HCT116 (cell line): ENCODE measurements around the gene ANKRD29. TPM values are rescaled to one million over a fixed set of nuclear protein-coding genes. Genes with fewer than 3 reads are reported as not detected.
A peak's percentile ranks its signal among the peaks of the same experiment; 100 is the strongest.

Source experiments
- ATAC-seq: fragments of 200-7000 bp; cut with Tn5 transposase; 2 replicates; pipeline ENCODE4 v1.9.1; 2020; ENCODE audit warnings: mild to moderate bottlenecking, moderate library complexity
- BruUV-seq: library from RNA; stranded (reverse); fragments of 400-500 nt; replicated peaks from 2 replicates; lab custom pipeline; 2021; lab: Mats Ljungman, UMichigan
- CTCF ChIA-PET: fragments of 300-600 bp; sonication (Branson Sonifier 250); formaldehyde crosslinking; loops from one replicate; lab custom pipeline; 2021; ENCODE audit warnings: antibody characterized with exemption; lab: Charles Lee
- POLR2A ChIA-PET: fragments of 300-600, 350-600 bp; sonication (Branson Sonifier 250); formaldehyde crosslinking; loops from one replicate; lab custom pipeline; 2021; ENCODE audit warnings: antibody characterized with exemption; lab: Charles Lee
- RAD21 ChIA-PET, 2 experiments: fragments of 300-600 bp; sonication (Branson Sonifier 250); formaldehyde crosslinking; loops; one replicate each; lab custom pipeline; 2023; ENCODE audit warnings: low total read pairs in 2 of 2; ENCODE audit not compliant: uncharacterized antibody in 2 of 2, unreplicated experiment in 2 of 2, low non-redundant PET in 1 of 2; lab: Charles Lee
- DNase-seq: peaks from one replicate; pipeline ENCODE4 v3.0.0-alpha.2; 2010; ENCODE audit warnings: low read depth, low spot score
- H2AFZ ChIP-seq: fragments of 200-600 bp; shearing (Covaris generic), sonication (generic); 2 replicates; pipeline ENCODE4 v1.6.1; 2017; ENCODE audit warnings: low read depth, mixed run types, mixed read lengths, antibody characterized with exemption, low read length; ENCODE audit not compliant: poor library complexity, severe bottlenecking
- H3K27ac ChIP-seq: 2 replicates; pipeline ENCODE4 v1.5.1; 2012; ENCODE audit warnings: low read depth, low read length
- H3K27me3 ChIP-seq: fragments of 200-600 bp; sonication (generic); 2 replicates; pipeline ENCODE4 v1.6.1; 2016; ENCODE audit warnings: mixed run types, low read length, mixed read lengths; ENCODE audit not compliant: insufficient read depth
- H3K36me3 ChIP-seq, 2 experiments: fragments of 200-500 bp in 1 of 2; fragments of 200-600 bp in 1 of 2; sonication (Bioruptor generic) in 1 of 2; sonication (generic) in 1 of 2; 2 replicates each; pipeline versions ENCODE4 v1.5.1 to v1.6.1; 2014 to 2016; ENCODE audit warnings: low read length in 2 of 2, inconsistent platforms in 1 of 2, mixed read lengths in 1 of 2, mixed run types in 1 of 2; ENCODE audit not compliant: insufficient read depth in 2 of 2, control insufficient read depth in 1 of 2
- H3K4me1 ChIP-seq, 2 experiments: fragments of 200-600 bp in 1 of 2; sonication (generic) in 1 of 2; 2 replicates each; pipeline versions ENCODE4 v1.5.1 to v1.6.1; 2012 to 2017; ENCODE audit warnings: low read length in 2 of 2, inconsistent platforms in 1 of 2, mild to moderate bottlenecking in 1 of 2, mixed read lengths in 1 of 2, mixed run types in 1 of 2, moderate library complexity in 1 of 2; ENCODE audit not compliant: insufficient read depth in 2 of 2, control insufficient read depth in 1 of 2
- H3K4me2 ChIP-seq: fragments of 200-600 bp; sonication (generic); 2 replicates; pipeline ENCODE4 v1.6.1; 2017; ENCODE audit warnings: mixed run types, low read length, mixed read lengths
- H3K4me3 ChIP-seq, 2 experiments: fragments of 200-600 bp in 1 of 2; sonication (generic) in 1 of 2; replicated peaks in 1 of 2; 2 replicates each; pipeline ENCODE4 v1.5.1; 2011 to 2016; ENCODE audit warnings: low read length in 2 of 2, control low read depth in 1 of 2, low read depth in 1 of 2, mild to moderate bottlenecking in 1 of 2, mixed read lengths in 1 of 2, mixed run types in 1 of 2
- H3K79me2 ChIP-seq: fragments of 200-600 bp; sonication (generic); 2 replicates; pipeline ENCODE4 v1.6.1; 2017; ENCODE audit warnings: mild to moderate bottlenecking, mixed run types, low read length, moderate library complexity, mixed read lengths; ENCODE audit not compliant: insufficient read depth
- H3K9ac ChIP-seq: fragments of 200-600 bp; sonication (generic); 2 replicates; pipeline ENCODE4 v1.6.1; 2016; ENCODE audit warnings: low read length, mixed read lengths
- H3K9me2 ChIP-seq: fragments of 200-600 bp; sonication (generic), shearing (Covaris generic); 2 replicates; pipeline ENCODE4 v1.6.1; 2017; ENCODE audit warnings: mixed run types, mild to moderate bottlenecking, moderate library complexity; ENCODE audit not compliant: insufficient read depth
- H3K9me3 ChIP-seq, 2 experiments: fragments of 200-500 bp in 1 of 2; fragments of 200-600 bp in 1 of 2; sonication (Bioruptor generic) in 1 of 2; sonication (generic) in 1 of 2; 2 replicates each; pipeline ENCODE4 v1.6.1; 2014 to 2017; ENCODE audit warnings: low read length in 2 of 2, mixed read lengths in 2 of 2, inconsistent platforms in 1 of 2, low read depth in 1 of 2, mild to moderate bottlenecking in 1 of 2, mixed run types in 1 of 2, moderate library complexity in 1 of 2; ENCODE audit not compliant: control insufficient read depth in 1 of 2, insufficient read depth in 1 of 2
- H4K20me1 ChIP-seq: fragments of 200-600 bp; sonication (generic), shearing (Covaris generic); 2 replicates; pipeline ENCODE4 v1.6.1; 2017; ENCODE audit warnings: mixed run types, mild to moderate bottlenecking, moderate library complexity; ENCODE audit not compliant: insufficient read depth
- CBX3 ChIP-seq: IDR thresholded peaks from 2 replicates; pipeline ENCODE4 v1.6.1; 2012; ENCODE audit warnings: low read depth
- EGR1 ChIP-seq: IDR thresholded peaks from 2 replicates; pipeline ENCODE4 v1.6.1; 2012; ENCODE audit warnings: low read depth
- ELF1 ChIP-seq: IDR thresholded peaks from 2 replicates; pipeline ENCODE4 v1.6.1; 2012; ENCODE audit warnings: low read depth, borderline replicate concordance
- EZH2 ChIP-seq: fragments of 200-600 bp; sonication (generic); IDR thresholded peaks from 2 replicates; pipeline ENCODE4 v1.6.1; 2017; ENCODE audit warnings: antibody characterized with exemption, mixed run types
- EZH2phosphoT487 ChIP-seq: fragments of 200-600 bp; IDR thresholded peaks from 2 replicates; pipeline ENCODE4 v1.6.1; 2018; ENCODE audit warnings: antibody characterized with exemption, borderline replicate concordance
- FOSL1 ChIP-seq: IDR thresholded peaks from 2 replicates; pipeline ENCODE4 v1.6.1; 2012; ENCODE audit warnings: low read depth
- JUND ChIP-seq: IDR thresholded peaks from 2 replicates; pipeline ENCODE4 v1.6.1; 2012
- POLR2A ChIP-seq: IDR thresholded peaks from 2 replicates; pipeline ENCODE4 v1.7.0; 2011; ENCODE audit warnings: borderline replicate concordance; ENCODE audit not compliant: insufficient read depth, insufficient read length; ENCODE audit errors: extremely low read depth
- POLR2AphosphoS5 ChIP-seq: IDR thresholded peaks from 2 replicates; pipeline ENCODE4 v1.6.1; 2011; ENCODE audit warnings: mild to moderate bottlenecking, low read depth, low read length, moderate library complexity
- RAD21 ChIP-seq: IDR thresholded peaks from 2 replicates; pipeline ENCODE4 v1.6.1; 2012; ENCODE audit warnings: low read depth, mild to moderate bottlenecking
- SIN3A ChIP-seq: IDR thresholded peaks from 2 replicates; pipeline ENCODE4 v1.6.1; 2012; ENCODE audit warnings: low read depth
- SRF ChIP-seq: IDR thresholded peaks from 2 replicates; pipeline ENCODE4 v1.6.1; 2012; ENCODE audit warnings: low read depth
- TCF7L2 ChIP-seq: IDR thresholded peaks from 2 replicates; pipeline ENCODE4 v1.7.0; 2011; ENCODE audit warnings: borderline replicate concordance, inconsistent platforms; ENCODE audit not compliant: insufficient read depth, insufficient read length; ENCODE audit errors: extremely low read depth
- ZFX ChIP-seq: fragments of 450-650 bp; IDR thresholded peaks from 2 replicates; pipeline ENCODE4 v1.6.1; 2017
- ZNF274 ChIP-seq: fragments of 200-500 bp; sonication (Bioruptor generic); IDR thresholded peaks from 2 replicates; pipeline ENCODE4 v1.6.1; 2014; ENCODE audit warnings: mild to moderate bottlenecking, low read depth, low read length, inconsistent platforms
- intact Hi-C: fragments of 100-400 bp; cut with micrococcal nuclease; formaldehyde crosslinking; loops from 2 replicates; pipeline ENCODE4 v1.10.0; 2022
- total RNA-seq: library from RNA; stranded (reverse); gene quantifications from one replicate; pipeline ENCODE4 v1.2.1, GENCODE V29; 2021; ENCODE audit not compliant: unreplicated experiment
- TF ChIP-seq, protein P1 (sequence below), 3 experiments: fragments of 200-600 bp in 1 of 3; sonication (generic) in 1 of 3; IDR thresholded peaks in 2 of 3; conservative IDR thresholded peaks in 1 of 3; 2 replicates each; pipeline ENCODE4 v1.5.1; 2012 to 2017; ENCODE audit warnings: low read depth in 2 of 3, low read length in 2 of 3, antibody characterized with exemption in 1 of 3, borderline replicate concordance in 1 of 3, control low read depth in 1 of 3, mild to moderate bottlenecking in 1 of 3, mixed read lengths in 1 of 3, mixed run types in 1 of 3, moderate library complexity in 1 of 3; ENCODE audit not compliant: insufficient read depth in 1 of 3
- TF ChIP-seq, protein P2 (sequence below): IDR thresholded peaks from 2 replicates; pipeline ENCODE4 v1.6.1; 2012; ENCODE audit warnings: low read depth
- TF ChIP-seq, protein P3 (sequence below): IDR thresholded peaks from 2 replicates; pipeline ENCODE4 v1.6.1; 2011; ENCODE audit warnings: mild to moderate bottlenecking, low read length, moderate library complexity; ENCODE audit not compliant: insufficient replicate concordance; ENCODE audit errors: extremely low read depth
- TF ChIP-seq, protein P4 (sequence below): IDR thresholded peaks from 2 replicates; pipeline ENCODE4 v1.6.1; 2012
- TF ChIP-seq, protein P5 (sequence below): IDR thresholded peaks from 2 replicates; pipeline ENCODE4 v1.6.1; 2012

Gene ANKRD29
- total RNA-seq, 1 experiment from 2014 or later: 8.8 TPM

DNA sequence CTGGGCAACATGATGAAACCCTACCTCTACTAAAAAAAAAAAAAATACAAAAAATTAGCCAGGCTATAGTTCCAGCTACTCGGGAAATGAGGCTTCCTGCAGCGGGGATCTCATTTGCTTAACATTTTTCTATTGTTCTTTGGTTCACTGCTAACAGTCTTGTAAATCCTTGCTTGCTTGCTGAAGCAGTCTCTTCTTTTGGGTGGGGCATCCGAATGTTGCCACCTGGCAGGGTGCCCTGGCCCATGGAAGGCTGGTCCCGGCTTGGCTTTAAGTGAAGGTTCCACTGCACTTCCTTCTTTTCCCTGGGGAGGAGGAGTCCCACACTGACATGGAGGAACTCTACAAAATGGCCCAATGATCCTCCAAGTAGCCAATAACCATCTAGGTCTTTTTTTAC lies 6.0 kb upstream of the ANKRD29 start:
- TF ChIP-seq, protein P1, sequence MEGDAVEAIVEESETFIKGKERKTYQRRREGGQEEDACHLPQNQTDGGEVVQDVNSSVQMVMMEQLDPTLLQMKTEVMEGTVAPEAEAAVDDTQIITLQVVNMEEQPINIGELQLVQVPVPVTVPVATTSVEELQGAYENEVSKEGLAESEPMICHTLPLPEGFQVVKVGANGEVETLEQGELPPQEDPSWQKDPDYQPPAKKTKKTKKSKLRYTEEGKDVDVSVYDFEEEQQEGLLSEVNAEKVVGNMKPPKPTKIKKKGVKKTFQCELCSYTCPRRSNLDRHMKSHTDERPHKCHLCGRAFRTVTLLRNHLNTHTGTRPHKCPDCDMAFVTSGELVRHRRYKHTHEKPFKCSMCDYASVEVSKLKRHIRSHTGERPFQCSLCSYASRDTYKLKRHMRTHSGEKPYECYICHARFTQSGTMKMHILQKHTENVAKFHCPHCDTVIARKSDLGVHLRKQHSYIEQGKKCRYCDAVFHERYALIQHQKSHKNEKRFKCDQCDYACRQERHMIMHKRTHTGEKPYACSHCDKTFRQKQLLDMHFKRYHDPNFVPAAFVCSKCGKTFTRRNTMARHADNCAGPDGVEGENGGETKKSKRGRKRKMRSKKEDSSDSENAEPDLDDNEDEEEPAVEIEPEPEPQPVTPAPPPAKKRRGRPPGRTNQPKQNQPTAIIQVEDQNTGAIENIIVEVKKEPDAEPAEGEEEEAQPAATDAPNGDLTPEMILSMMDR (IDR thresholded peaks at IDR 0.05 in 2 of 3, conservative IDR thresholded peaks at IDR 0.05 in 1 of 3; ENCODE audit: borderline replicate concordance in 1 of 3, insufficient read depth in 1 of 3, low read depth in 2 of 3, low read length in 2 of 3): no peak
- no peak for TF ChIP-seq POLR2AphosphoS5
- no peak for TF ChIP-seq EZH2phosphoT487
- no peak for TF ChIP-seq SIN3A
- TF ChIP-seq, protein P2, sequence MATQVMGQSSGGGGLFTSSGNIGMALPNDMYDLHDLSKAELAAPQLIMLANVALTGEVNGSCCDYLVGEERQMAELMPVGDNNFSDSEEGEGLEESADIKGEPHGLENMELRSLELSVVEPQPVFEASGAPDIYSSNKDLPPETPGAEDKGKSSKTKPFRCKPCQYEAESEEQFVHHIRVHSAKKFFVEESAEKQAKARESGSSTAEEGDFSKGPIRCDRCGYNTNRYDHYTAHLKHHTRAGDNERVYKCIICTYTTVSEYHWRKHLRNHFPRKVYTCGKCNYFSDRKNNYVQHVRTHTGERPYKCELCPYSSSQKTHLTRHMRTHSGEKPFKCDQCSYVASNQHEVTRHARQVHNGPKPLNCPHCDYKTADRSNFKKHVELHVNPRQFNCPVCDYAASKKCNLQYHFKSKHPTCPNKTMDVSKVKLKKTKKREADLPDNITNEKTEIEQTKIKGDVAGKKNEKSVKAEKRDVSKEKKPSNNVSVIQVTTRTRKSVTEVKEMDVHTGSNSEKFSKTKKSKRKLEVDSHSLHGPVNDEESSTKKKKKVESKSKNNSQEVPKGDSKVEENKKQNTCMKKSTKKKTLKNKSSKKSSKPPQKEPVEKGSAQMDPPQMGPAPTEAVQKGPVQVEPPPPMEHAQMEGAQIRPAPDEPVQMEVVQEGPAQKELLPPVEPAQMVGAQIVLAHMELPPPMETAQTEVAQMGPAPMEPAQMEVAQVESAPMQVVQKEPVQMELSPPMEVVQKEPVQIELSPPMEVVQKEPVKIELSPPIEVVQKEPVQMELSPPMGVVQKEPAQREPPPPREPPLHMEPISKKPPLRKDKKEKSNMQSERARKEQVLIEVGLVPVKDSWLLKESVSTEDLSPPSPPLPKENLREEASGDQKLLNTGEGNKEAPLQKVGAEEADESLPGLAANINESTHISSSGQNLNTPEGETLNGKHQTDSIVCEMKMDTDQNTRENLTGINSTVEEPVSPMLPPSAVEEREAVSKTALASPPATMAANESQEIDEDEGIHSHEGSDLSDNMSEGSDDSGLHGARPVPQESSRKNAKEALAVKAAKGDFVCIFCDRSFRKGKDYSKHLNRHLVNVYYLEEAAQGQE: no peak
- no peak for TF ChIP-seq ELF1
- no peak for TF ChIP-seq EZH2
- no peak for TF ChIP-seq ZFX
- no peak for TF ChIP-seq RAD21
- no peak for TF ChIP-seq FOSL1
- no peak for TF ChIP-seq TCF7L2
- TF ChIP-seq, protein P3, sequence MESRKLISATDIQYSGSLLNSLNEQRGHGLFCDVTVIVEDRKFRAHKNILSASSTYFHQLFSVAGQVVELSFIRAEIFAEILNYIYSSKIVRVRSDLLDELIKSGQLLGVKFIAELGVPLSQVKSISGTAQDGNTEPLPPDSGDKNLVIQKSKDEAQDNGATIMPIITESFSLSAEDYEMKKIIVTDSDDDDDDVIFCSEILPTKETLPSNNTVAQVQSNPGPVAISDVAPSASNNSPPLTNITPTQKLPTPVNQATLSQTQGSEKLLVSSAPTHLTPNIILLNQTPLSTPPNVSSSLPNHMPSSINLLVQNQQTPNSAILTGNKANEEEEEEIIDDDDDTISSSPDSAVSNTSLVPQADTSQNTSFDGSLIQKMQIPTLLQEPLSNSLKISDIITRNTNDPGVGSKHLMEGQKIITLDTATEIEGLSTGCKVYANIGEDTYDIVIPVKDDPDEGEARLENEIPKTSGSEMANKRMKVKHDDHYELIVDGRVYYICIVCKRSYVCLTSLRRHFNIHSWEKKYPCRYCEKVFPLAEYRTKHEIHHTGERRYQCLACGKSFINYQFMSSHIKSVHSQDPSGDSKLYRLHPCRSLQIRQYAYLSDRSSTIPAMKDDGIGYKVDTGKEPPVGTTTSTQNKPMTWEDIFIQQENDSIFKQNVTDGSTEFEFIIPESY: no peak
- TF ChIP-seq EGR1: no peak
- no peak for TF ChIP-seq CBX3
- TF ChIP-seq ZNF274: no peak
- TF ChIP-seq JUND: no peak
- TF ChIP-seq, protein P4, sequence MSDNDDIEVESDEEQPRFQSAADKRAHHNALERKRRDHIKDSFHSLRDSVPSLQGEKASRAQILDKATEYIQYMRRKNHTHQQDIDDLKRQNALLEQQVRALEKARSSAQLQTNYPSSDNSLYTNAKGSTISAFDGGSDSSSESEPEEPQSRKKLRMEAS: no peak
- TF ChIP-seq, protein P5, sequence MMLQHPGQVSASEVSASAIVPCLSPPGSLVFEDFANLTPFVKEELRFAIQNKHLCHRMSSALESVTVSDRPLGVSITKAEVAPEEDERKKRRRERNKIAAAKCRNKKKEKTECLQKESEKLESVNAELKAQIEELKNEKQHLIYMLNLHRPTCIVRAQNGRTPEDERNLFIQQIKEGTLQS: no peak
- TF ChIP-seq SRF: no peak
- TF ChIP-seq POLR2A: no peak
- ChIA-PET RAD21 (no interaction called here), CTCF (no interaction called here), POLR2A (no interaction called here)
- no peaks in the 10 kb centered on the region for H3K36me3 ChIP-seq
- no peak for DNase-seq
- ATAC-seq: no peak
- H3K9ac ChIP-seq: no peak overlapping the region
- 0 out of 4 replicates have a peak, but pooled peaks cover 0 to 3% of the 10 kb centered on the region in 2 experiments for H3K4me1 ChIP-seq
- H3K9me3 ChIP-seq: no peaks in the 10 kb centered on the region
- peak overlapping the region; percentile 26 for H2AFZ ChIP-seq
- H3K27me3 ChIP-seq: no peaks in the 10 kb centered on the region
- no peaks in the 10 kb centered on the region for H3K79me2 ChIP-seq
- H3K4me2 ChIP-seq: no peak overlapping the region
- no peaks in the 10 kb centered on the region for H4K20me1 ChIP-seq
- intact Hi-C loops: no loop called here
- no TSS peak for BruUV-seq
- H3K4me3 ChIP-seq: no peak overlapping the region
- H3K27ac ChIP-seq: no peak overlapping the region
- no peaks in the 10 kb centered on the region for H3K9me2 ChIP-seq
